Skeletal muscle satellite cell (primary cell): Measurements from ENCODE around the gene HACE1.
A peak's percentile ranks its signal among the peaks of the same experiment; 100 is the strongest.
"Not testable (repeated sequence)": the region's sequence is repeated elsewhere in the genome, so short reads cannot be mapped to it uniquely, and the experiment has no call there.

Source experiments
- H3K27me3 ChIP-seq: 2 replicates; pipeline ENCODE4 v1.7.0; 2013; ENCODE audit warnings: low read length; ENCODE audit not compliant: control insufficient read depth, insufficient read depth
- H3K36me3 ChIP-seq: 2 replicates; pipeline ENCODE4 v1.7.0; 2013; ENCODE audit warnings: mild to moderate bottlenecking, control low read depth, low read length; ENCODE audit not compliant: insufficient read depth
- H3K4me1 ChIP-seq: 2 replicates; pipeline ENCODE4 v1.7.0; 2013; ENCODE audit warnings: low read length; ENCODE audit not compliant: control insufficient read depth, insufficient read depth
- H3K4me2 ChIP-seq: 2 replicates; pipeline ENCODE4 v1.7.0; 2013; ENCODE audit warnings: mild to moderate bottlenecking, low read length
- H3K4me3 ChIP-seq: 2 replicates; pipeline ENCODE4 v1.7.0; 2013; ENCODE audit warnings: low read length
- H3K9ac ChIP-seq: 2 replicates; pipeline ENCODE4 v1.7.0; 2013; ENCODE audit warnings: mild to moderate bottlenecking, low read depth, low read length, moderate library complexity
- H3K9me3 ChIP-seq: replicated peaks from 2 replicates; pipeline ENCODE4 v1.7.0; 2013; ENCODE audit warnings: mild to moderate bottlenecking, control low read depth, low read length

HACE1 gene

DNA sequence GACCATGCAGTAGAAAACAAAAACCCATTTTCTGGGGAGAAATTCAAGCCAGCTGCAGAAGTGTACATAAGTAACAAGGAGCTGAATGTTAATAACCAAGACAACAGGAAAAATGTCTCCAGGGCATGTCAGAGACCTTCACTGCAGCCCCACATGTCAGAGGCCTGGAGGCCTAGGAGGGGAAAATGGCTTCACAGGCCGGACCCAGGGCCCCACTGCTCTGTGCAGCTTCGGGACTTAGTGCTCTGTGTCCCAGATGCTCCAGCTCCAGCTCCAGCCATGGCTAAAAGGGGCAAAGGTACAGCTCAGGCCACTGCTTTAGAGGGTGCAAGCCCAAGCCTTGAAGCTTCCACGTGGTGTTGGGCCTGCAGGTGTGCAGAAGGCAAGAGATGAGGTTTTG lies 43.6 kb downstream of the HACE1 start:
- no peak overlapping the region for H3K4me2 ChIP-seq
- H3K4me1 ChIP-seq = no peaks in the 10 kb centered on the region
- no peaks in the 10 kb centered on the region for H3K9me3 ChIP-seq
- H3K4me3 ChIP-seq = no peak overlapping the region
- no peaks in the 10 kb centered on the region for H3K27me3 ChIP-seq
- no peaks in the 10 kb centered on the region for H3K36me3 ChIP-seq
- H3K9ac ChIP-seq = no peak overlapping the region

DNA sequence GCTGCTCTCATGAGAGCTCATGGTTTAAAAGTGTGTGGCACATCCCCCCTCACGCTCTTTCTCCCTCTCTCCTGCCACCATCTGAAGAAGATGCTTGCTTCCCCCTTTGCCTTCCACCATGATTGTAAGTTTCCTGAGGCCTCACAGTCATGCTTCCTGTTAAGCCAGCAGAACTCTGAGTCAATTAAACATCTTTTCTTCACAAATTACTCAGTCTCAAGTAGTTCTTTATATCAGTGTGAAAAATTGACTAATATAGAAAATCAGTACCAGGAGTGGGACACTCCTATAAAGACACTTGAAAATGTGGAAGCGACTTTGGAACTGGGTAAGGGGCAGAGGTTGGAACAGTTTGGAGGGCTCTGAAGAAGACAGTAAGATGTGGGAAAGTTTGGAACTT lies 45.0 kb downstream of the HACE1 start:
- H3K4me1 ChIP-seq = no peaks in the 10 kb centered on the region
- no peaks in the 10 kb centered on the region for H3K36me3 ChIP-seq
- no peak overlapping the region for H3K4me3 ChIP-seq
- no peak overlapping the region for H3K9ac ChIP-seq
- H3K4me2 ChIP-seq = no peak overlapping the region
- no peaks in the 10 kb centered on the region for H3K27me3 ChIP-seq
- no peaks in the 10 kb centered on the region for H3K9me3 ChIP-seq

DNA sequence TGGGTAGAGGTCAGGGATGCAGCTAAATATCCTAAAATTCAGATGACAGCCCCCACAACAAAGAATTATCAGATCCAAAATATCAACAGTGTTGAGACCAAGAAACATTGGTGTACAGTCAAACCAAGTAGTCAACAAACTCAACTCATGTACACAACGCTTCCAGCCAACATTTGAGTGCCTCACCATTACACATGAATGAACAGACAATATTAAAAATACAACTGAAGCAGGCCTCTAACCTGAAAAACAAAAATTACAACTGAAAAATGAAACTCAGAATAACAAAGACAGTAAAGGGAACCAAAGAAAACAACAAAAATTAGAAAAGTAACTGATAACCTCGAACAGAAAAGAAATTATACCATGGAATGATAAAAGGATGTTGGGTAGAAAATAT lies 46.2 kb downstream of the HACE1 start:
- Histone ChIP-seq H3K27me3 (no peaks in the 10 kb centered on the region), H3K4me2 (no peak overlapping the region), H3K9me3 (no peaks in the 10 kb centered on the region)

DNA sequence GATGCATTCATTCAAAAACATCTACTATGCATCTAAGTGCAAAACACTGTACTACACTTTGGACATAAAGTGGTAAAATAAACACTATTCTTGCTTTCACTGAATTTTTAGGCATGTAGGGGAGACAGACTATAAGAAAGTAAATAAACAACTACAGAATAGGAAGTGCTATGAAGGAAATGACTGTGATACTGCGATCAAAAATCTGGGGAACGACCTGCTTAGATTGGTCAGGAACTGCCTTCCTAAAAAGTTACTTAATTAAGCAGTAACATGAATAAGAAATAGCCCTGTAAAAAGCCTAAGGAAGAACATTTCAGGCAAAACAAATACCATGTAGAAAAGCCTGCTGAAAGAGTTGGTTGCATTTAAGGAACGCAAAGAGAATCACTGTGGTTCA lies 50.6 kb downstream of the HACE1 start:
- no peaks in the 10 kb centered on the region for H3K36me3 ChIP-seq
- no peaks in the 10 kb centered on the region for H3K27me3 ChIP-seq
- no peak overlapping the region for H3K4me3 ChIP-seq
- no peaks in the 10 kb centered on the region for H3K9me3 ChIP-seq
- no peak overlapping the region for H3K4me2 ChIP-seq
- H3K4me1 ChIP-seq = no peaks in the 10 kb centered on the region
- H3K9ac ChIP-seq = no peak overlapping the region

More for the DNA sequence above, 46.2 kb downstream of the HACE1 start:
- Histone ChIP-seq H3K4me3 (no peak overlapping the region), H3K9ac (no peak overlapping the region), H3K4me1 (no peaks in the 10 kb centered on the region), H3K36me3 (no peaks in the 10 kb centered on the region)

DNA sequence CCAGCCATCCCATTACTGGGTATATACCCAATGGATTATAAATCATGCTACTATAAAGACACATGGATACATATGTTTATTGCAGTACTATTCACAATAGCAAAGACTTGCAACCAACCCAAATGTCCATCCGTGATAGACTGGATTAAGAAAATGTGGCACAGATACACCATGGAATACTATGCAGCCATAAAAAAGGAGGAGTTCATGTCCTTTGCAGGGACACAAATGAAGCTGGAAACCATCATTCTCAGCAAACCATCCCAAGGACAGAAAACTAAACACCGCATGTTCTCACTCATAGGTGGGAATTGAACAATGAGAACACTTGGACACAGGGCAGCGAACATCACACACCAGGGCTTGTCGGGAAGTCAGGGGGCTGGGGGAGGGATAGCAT lies 54.4 kb downstream of the HACE1 start:
- H3K9ac ChIP-seq, H3K9me3 ChIP-seq, H3K27me3 ChIP-seq, H3K4me1 ChIP-seq, H3K36me3 ChIP-seq, H3K4me2 ChIP-seq, H3K4me3 ChIP-seq: not testable (repeated sequence)

DNA sequence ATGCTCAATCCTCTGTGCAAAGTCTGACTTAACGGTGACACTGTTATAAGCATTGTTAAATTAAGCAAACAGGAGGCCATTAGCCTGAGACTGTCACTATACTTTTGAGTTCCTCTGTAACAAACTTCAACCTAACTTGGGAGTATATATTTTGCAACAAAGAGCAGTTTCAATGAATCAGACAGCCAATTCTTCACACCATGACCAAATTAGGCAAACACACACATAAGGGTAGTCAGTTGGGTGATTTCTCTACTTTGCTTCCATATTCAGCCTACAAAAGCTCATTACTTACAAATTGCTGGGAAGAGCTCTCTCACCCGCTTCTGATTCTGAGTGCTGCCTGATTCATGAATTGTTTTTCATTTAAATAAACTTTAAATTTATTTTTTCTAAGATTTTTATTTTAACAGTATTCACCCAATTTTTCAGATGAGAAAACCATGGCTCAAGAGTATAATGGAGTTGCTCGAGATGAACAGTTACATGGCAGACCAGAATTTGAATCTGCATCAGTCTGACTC lies 60.5 kb downstream of the HACE1 start:
- Histone ChIP-seq H3K36me3 (peaks cover 3% of the 10 kb centered on the region), H3K4me1 (no peaks in the 10 kb centered on the region), H3K9ac (no peak overlapping the region), H3K4me3 (no peak overlapping the region), H3K9me3 (no peaks in the 10 kb centered on the region), H3K4me2 (no peak overlapping the region), H3K27me3 (no peaks in the 10 kb centered on the region)

DNA sequence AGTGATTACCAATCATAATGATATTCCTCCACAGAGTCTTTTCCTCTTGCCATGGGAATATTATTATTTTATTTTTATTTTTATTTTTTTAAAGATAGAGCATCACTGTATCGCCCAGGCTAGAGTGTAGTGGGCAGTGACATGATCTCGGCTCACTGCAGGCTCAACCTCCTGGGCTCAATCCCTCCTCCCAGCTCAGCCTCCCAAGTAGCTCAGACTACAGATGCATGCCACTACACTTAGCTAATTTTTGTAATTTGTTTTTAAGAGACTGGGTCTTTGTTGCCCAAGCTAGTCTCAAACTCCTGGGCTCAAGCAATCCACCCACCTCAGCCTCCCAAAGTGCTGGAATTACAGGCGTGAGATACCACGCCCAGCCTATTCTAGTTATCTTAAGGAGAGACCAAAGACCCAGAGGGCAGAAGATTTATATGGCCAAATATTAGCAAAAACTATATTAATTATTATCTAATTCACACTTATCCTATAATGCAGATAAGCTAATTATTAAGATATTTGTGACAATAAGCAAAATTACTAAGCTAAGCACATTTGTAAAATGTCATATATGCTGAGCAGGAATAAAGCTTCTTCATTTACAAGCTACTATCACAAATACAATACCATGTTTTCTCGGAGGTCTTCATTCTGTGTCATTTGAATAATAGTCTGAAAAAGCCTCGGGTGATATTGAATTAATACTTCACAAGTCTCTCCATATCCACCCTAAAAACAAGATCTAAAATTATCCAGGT lies 63.5 kb downstream of the HACE1 start:
- Histone ChIP-seq H3K4me1 (no peaks in the 10 kb centered on the region), H3K4me2 (no peak overlapping the region), H3K9me3 (no peaks in the 10 kb centered on the region), H3K27me3 (no peaks in the 10 kb centered on the region), H3K4me3 (no peak overlapping the region), H3K36me3 (peaks cover 3% of the 10 kb centered on the region), H3K9ac (no peak overlapping the region)

DNA sequence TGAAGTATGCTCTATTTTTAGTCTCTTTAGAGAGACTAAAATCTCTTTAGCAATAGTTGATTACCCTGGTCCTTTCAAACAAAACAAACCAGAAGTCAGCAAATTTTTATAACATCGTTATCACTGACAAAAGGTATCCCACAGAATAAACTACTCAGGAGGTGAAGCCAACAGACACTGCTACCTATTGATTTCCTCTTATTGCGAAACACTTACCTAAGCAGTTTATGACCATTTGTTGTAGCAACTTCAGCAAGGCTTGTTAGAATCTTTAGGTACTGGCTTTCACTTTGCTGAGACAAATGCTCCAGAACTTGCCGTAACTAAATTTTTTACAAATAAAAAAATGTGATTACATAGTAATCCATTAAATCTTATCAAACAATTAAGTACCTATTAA lies 64.4 kb downstream of the HACE1 start:
- H3K4me3 ChIP-seq = no peak overlapping the region
- H3K36me3 ChIP-seq = peaks cover 3% of the 10 kb centered on the region
- H3K9ac ChIP-seq = no peak overlapping the region
- H3K27me3 ChIP-seq = no peaks in the 10 kb centered on the region
- no peaks in the 10 kb centered on the region for H3K9me3 ChIP-seq
- no peak overlapping the region for H3K4me2 ChIP-seq
- H3K4me1 ChIP-seq = peaks cover 1% of the 10 kb centered on the region

DNA sequence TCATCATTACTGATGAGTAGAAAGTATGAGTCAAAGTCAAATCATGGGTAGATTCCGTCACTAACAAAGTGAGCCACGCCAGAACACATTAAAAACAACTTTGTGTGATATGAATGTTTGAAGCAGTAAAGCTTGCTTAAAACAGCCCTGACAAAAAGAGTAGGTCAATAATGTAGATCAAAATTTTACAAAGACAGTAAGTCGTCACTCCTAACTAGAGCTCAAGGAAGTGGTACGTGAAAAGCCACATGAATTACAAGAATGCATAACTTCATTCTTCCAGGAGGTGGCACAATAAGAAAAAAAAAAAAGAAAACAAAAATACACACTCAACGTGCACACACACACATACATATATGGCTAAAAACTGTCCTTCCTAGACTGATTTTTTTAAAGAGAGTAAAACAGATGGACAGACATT lies 69.9 kb downstream of the HACE1 start:
- H3K36me3 ChIP-seq = no peaks in the 10 kb centered on the region
- H3K4me3 ChIP-seq = peak overlapping the region; percentile 30
- H3K4me2 ChIP-seq = peak overlapping the region; percentile 57
- H3K4me1 ChIP-seq = peaks cover 26% of the 10 kb centered on the region
- no peaks in the 10 kb centered on the region for H3K27me3 ChIP-seq
- H3K9ac ChIP-seq = peak overlapping the region; percentile 20
- H3K9me3 ChIP-seq = no peaks in the 10 kb centered on the region

DNA sequence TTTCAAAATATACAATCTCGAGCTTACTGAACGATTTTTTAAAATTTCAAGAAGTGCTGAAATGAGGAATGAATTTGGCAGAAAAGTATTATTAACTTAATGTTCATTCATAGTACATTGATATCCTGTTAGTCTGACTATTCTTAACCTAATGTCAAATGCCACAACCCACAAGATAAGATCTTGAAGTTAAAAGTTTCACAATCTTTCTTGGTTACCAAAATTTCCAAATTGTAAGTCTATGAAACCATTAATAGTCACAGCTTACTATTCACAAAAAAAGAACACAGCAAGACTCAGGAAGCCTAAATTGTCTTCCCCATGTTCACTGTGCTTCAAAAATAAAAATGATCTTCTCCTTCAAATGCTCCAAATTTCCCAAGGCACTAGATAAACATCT lies 71.3 kb downstream of the HACE1 start:
- Histone ChIP-seq H3K9ac (no peak overlapping the region), H3K9me3 (no peaks in the 10 kb centered on the region), H3K27me3 (no peaks in the 10 kb centered on the region), H3K4me3 (no peak overlapping the region), H3K4me2 (no peak overlapping the region), H3K4me1 (peaks cover 33% of the 10 kb centered on the region), H3K36me3 (no peaks in the 10 kb centered on the region)

DNA sequence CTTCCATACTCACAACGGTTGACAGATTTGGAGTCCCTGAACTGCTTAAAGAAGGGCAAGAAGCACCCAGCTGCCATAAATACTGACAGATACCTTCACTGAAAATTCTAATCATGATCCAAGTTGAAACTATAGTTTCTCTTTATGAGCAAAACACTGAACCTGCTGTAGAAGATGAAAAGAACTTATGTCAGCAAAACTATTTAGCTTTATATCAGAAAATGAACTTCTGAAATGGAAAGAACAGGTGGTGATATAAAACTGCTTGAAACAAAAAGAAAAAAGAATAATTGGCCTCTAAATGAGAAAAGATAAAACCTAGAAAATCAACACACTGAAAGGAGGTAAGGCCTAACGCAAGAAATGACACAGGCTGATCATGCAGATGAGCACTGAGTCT lies 72.4 kb downstream of the HACE1 start:
- H3K4me3 ChIP-seq = no peak overlapping the region
- H3K4me2 ChIP-seq = no peak overlapping the region
- H3K9ac ChIP-seq = no peak overlapping the region
- no peaks in the 10 kb centered on the region for H3K9me3 ChIP-seq
- peaks cover under 1% of the 10 kb centered on the region for H3K36me3 ChIP-seq
- H3K27me3 ChIP-seq = no peaks in the 10 kb centered on the region
- H3K4me1 ChIP-seq = peaks cover 33% of the 10 kb centered on the region

DNA sequence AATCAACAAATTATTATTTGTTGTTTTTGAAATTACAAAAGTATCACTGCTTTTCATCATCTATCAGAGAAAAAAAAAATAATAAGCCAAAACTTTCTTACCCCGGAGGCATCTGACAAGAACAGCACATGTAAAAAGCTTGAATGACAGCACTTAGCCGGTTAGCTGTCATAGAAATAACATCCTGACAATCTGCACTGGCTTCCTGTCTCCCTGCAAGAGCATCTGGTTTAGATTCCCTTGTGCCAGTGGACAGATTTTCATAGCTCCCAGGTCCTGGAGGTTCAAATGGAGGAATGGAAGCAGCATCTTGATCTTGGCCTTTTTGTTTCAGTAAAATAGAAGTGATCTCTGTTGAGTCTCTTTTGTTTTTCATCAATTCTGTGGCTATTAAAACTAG lies 74.8 kb downstream of the HACE1 start:
- Histone ChIP-seq H3K4me1 (peaks cover 27% of the 10 kb centered on the region), H3K27me3 (no peaks in the 10 kb centered on the region), H3K9me3 (no peaks in the 10 kb centered on the region), H3K36me3 (peaks cover 5% of the 10 kb centered on the region), H3K9ac (no peak overlapping the region), H3K4me2 (no peak overlapping the region), H3K4me3 (no peak overlapping the region)
